HuH-7.5 (cell line): ENCODE results near the gene MIEF1.

ENCODE experiments used
- DNase-seq: peaks from one replicate; pipeline ENCODE4 v3.0.0; 2011; ENCODE audit warnings: low spot score

Gene MIEF1

GRCh38 chr22:39502109-39502788 lies at the start of gene MIEF1:
TSS of gene MIEF1 (plus strand) at chr22:39502290. CDS start at chr22:39511295, 9,005 bp downstream.
- peak; percentile 92 for DNase-seq

- no peak for DNase-seq
Measured at GRCh38 chr22:39452740-39453040, 49.4 kb upstream of the MIEF1 start.

- DNase-seq, result no peak
Measured at GRCh38 chr22:39453765-39454378, 48.2 kb upstream of the MIEF1 start.

- no peak for DNase-seq
Measured at GRCh38 chr22:39454385-39454871, 47.7 kb upstream of the MIEF1 start.

- no peak for DNase-seq
Measured at GRCh38 chr22:39456522-39457197, 45.4 kb upstream of the MIEF1 start, which contains the start of gene MGAT3. TSS of gene MGAT3 (plus strand) at chr22:39457012. CDS start at chr22:39487348, 30,336 bp downstream.

- no peak for DNase-seq
Measured at GRCh38 chr22:39457198-39457555, 44.9 kb upstream of the MIEF1 start.

- DNase-seq, result no peak
Measured at GRCh38 chr22:39457556-39458443, 44.3 kb upstream of the MIEF1 start.

GRCh38 chr22:39458444-39459083 lies 43.5 kb upstream of the MIEF1 start:
- no peak for DNase-seq

- DNase-seq, result no peak
Measured at GRCh38 chr22:39459681-39460080, 42.4 kb upstream of the MIEF1 start.

- DNase-seq, result no peak
Measured at GRCh38 chr22:39462443-39463221, 39.5 kb upstream of the MIEF1 start.

- DNase-seq, result no peak
Measured at GRCh38 chr22:39463277-39463676, 38.8 kb upstream of the MIEF1 start.

GRCh38 chr22:39463931-39464390 lies 38.1 kb upstream of the MIEF1 start:
- DNase-seq, result no peak

- no peak for DNase-seq
Measured at GRCh38 chr22:39466228-39467006, 35.7 kb upstream of the MIEF1 start.

GRCh38 chr22:39467390-39467895 lies 34.6 kb upstream of the MIEF1 start:
- no peak for DNase-seq

GRCh38 chr22:39468487-39469325 lies 33.4 kb upstream of the MIEF1 start:
- no peak for DNase-seq

- no peak for DNase-seq
Measured at GRCh38 chr22:39469326-39469680, 32.8 kb upstream of the MIEF1 start.

- DNase-seq, result no peak
Measured at GRCh38 chr22:39469681-39470450, 32.2 kb upstream of the MIEF1 start.
